Left ventricle myocardium inferior (tissue), 1 donor: Measurements from ENCODE around the gene SLC66A2. TPM values are rescaled to one million over a fixed set of nuclear protein-coding genes. Genes with fewer than 3 reads are reported as not detected.

Experiments used
- DNase-seq: peaks from one replicate; pipeline ENCODE4 v3.0.0-alpha.2; 2020
- H3K27ac ChIP-seq: fragments of 200-600 bp; replicated peaks from 2 replicates; pipeline ENCODE4 v1.8.0; 2021
- H3K27me3 ChIP-seq: fragments of 200-600 bp; 2 replicates; pipeline ENCODE4 v1.8.0; 2021; ENCODE audit warnings: low read depth
- H3K36me3 ChIP-seq: fragments of 200-600 bp; 2 replicates; pipeline ENCODE4 v1.8.0; 2021
- H3K4me1 ChIP-seq: fragments of 200-600 bp; 2 replicates; pipeline ENCODE4 v1.8.0; 2021
- H3K4me3 ChIP-seq: fragments of 200-600 bp; 2 replicates; pipeline ENCODE4 v1.8.0; 2021; ENCODE audit warnings: mild to moderate bottlenecking, moderate library complexity
- H3K9me3 ChIP-seq: fragments of 200-600 bp; replicated peaks from 2 replicates; pipeline ENCODE4 v1.8.0; 2021
- CTCF ChIP-seq: fragments of 200-600 bp; IDR thresholded peaks from 2 replicates; pipeline ENCODE4 v1.8.0; 2021; ENCODE audit warnings: antibody characterized with exemption, mild to moderate bottlenecking, borderline replicate concordance
- intact Hi-C: fragments of 100-400 bp; cut with micrococcal nuclease; formaldehyde crosslinking; loops from one replicate; pipeline ENCODE4 v1.11.0; 2022
- total RNA-seq: library from RNA; stranded (reverse); fragmentation: NEBNext Ultra II Directional; extraction: Animal tissue kit (Norgen Biotek cat#: 25700); gene quantifications from one replicate; pipeline ENCODE4 v1.2.1, GENCODE V29; 2021
- donor health status: DM: no; HTN: yes; CAD: no; lungs with severe emphysema.

SLC66A2 gene
- total RNA-seq, 1 donor from 2014 or later, result 27.4 TPM

DNA sequence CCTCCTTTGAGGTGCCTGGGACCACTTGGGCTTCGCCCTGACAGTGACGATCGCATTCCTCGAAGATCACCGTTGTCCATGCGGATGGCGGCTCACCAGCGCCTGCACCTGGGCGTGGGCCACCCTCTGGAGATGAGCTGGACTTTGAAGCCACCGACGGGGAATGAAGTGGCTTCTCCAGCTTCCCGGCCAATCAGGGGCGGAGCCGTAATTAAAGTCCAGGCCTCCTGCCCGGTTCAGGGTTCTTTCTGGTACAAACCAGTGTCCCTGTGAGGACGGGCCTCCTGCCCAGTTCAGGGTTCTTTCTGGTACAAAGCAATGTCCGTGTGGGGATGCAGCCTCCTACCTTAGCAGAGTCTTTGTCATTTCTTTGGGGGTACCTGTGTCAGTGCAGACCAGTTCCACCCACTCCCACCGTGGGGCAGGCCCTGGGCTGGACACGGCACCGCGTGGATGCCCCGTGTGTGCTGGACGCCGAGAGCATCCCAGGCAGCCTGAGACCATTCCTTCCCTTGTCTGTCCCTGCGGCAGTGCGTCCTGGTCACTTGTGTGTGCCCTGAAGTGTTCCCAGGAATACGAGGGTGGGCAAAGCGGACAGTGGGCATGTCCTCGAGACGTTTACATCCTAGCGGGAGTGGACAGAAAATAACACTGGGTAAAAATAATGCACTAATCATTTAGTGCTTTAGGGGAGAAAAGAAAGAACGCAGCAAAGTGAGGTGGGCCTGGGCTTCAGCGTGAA lies 98.7 kb downstream of the SLC66A2 start:
- intact Hi-C loops, result no loop called here
- peaks cover 57% of the 10 kb centered on the region for H3K27me3 ChIP-seq
- no peaks in the 10 kb centered on the region for H3K9me3 ChIP-seq
- TF ChIP-seq CTCF, result no peak
- H3K4me1 ChIP-seq, result peaks cover 5% of the 10 kb centered on the region
- no peak overlapping the region for H3K4me3 ChIP-seq
- H3K27ac ChIP-seq, result no peak overlapping the region
- DNase-seq, result no peak
- no peaks in the 10 kb centered on the region for H3K36me3 ChIP-seq

Other genes with a start within 250 kb of the SLC66A2 start
- not detected for gene KCNG2, start 153.7 kb downstream of the SLC66A2 start, total RNA-seq
- gene HSBP1L1, start 13.0 kb upstream of the SLC66A2 start, total RNA-seq, result 12.2 TPM
- gene TXNL4A, start 36.9 kb upstream of the SLC66A2 start, total RNA-seq, result 92.0 TPM
- 22.8 TPM for gene RBFA, start 82.8 kb upstream of the SLC66A2 start, total RNA-seq
- 7.5 TPM for gene ADNP2, start 157.6 kb upstream of the SLC66A2 start, total RNA-seq